ENCODE measurements around the gene RAC2. TPM values are rescaled to one million over a fixed set of nuclear protein-coding genes. Genes with fewer than 3 reads are reported as not detected.
"Not testable (repeated sequence)": the region's sequence is repeated elsewhere in the genome, so short reads cannot be mapped to it uniquely, and the experiment has no call there.

Gene RAC2
- total RNA-seq, 2 experiments from 2014 or later = 498 to 521 TPM

GRCh38 chr22:37260901-37261336, 16.9 kb upstream of the RAC2 start:
- CTCF ChIA-PET = interaction anchor here (0.8 to 3.8 kb wide), 24 partner anchors 9 to 205 kb away, joined by 3 to 48 read pairs (median 4); partner anchors contain the start of genes ELFN2 and RAC2
- POLR2A ChIA-PET = interaction anchor here (0.5 to 1.0 kb wide), 3 partner anchors 17 to 181 kb away, joined by 3 to 4 read pairs (median 3); partner anchors contain the start of gene RAC2

GRCh38 chr22:37260155-37260795, 16.2 kb upstream of the RAC2 start:
- ChIA-PET POLR2A (interaction anchor here (0.9 to 1.0 kb wide), 2 partner anchors 16 to 20 kb away, joined by 3 to 4 read pairs; partner anchors contain the start of gene RAC2), CTCF (interaction anchor here (0.6 to 3.8 kb wide), 25 partner anchors 10 to 206 kb away, joined by 3 to 48 read pairs (median 4); partner anchors contain the start of genes ELFN2 and RAC2)

- CTCF ChIA-PET = interaction anchor here (1.1 to 3.8 kb wide), 10 partner anchors 12 to 199 kb away, joined by 3 to 48 read pairs (median 4); partner anchors contain the start of genes ELFN2 and RAC2
- POLR2A ChIA-PET = interaction anchor here (0.6 kb wide), 1 partner anchor 52 kb away, joined by 4 read pairs; no protein-coding TSS in a partner anchor
These were observed 15.5 kb upstream of the RAC2 start for GRCh38 chr22:37259540-37260029.

- CTCF ChIA-PET = interaction anchor here (1.1 to 3.8 kb wide), 5 partner anchors 11 to 51 kb away, joined by 3 to 48 read pairs (median 4); partner anchors contain the start of gene RAC2
- POLR2A ChIA-PET = interaction anchor here (0.6 kb wide), 2 partner anchors 15 to 53 kb away, joined by 3 to 4 read pairs; partner anchors contain the start of gene RAC2
These were observed 14.8 kb upstream of the RAC2 start for GRCh38 chr22:37258753-37259401.

GRCh38 chr22:37258005-37258752, 14.1 kb upstream of the RAC2 start:
- ChIA-PET CTCF (interaction anchor here (1.5 to 3.8 kb wide), 3 partner anchors 10 to 27 kb away, joined by 4 to 48 read pairs (median 25); partner anchors contain the start of gene RAC2), POLR2A (interaction anchor here (0.6 kb wide), 1 partner anchor 14 kb away, joined by 3 read pairs; the partner anchor contains the start of gene RAC2)

- ChIA-PET POLR2A (no interaction called here), CTCF (interaction anchor here (1.3 kb wide), 1 partner anchor 90 kb away, joined by 3 read pairs; no protein-coding TSS in a partner anchor)
These were observed 12.1 kb upstream of the RAC2 start for GRCh38 chr22:37256075-37256726.

- CTCF ChIA-PET = interaction anchor here (1.3 kb wide), 1 partner anchor 89 kb away, joined by 3 read pairs; no protein-coding TSS in a partner anchor
- POLR2A ChIA-PET = no interaction called here
These were observed 11.5 kb upstream of the RAC2 start for GRCh38 chr22:37255558-37256006.

- CTCF ChIA-PET = interaction anchor here (1.3 kb wide), 1 partner anchor 89 kb away, joined by 3 read pairs; no protein-coding TSS in a partner anchor
- POLR2A ChIA-PET = no interaction called here
These were observed 10.8 kb upstream of the RAC2 start for GRCh38 chr22:37254867-37255233.

- CTCF ChIA-PET = interaction anchor here (0.6 to 1.0 kb wide), 2 partner anchors 11 to 12 kb away, joined by 3 read pairs; no protein-coding TSS in a partner anchor
- POLR2A ChIA-PET = no interaction called here
These were observed 10.3 kb upstream of the RAC2 start for GRCh38 chr22:37254209-37254866.

GRCh38 chr22:37253126-37253660, 9.1 kb upstream of the RAC2 start:
- ChIA-PET CTCF (no interaction called here), POLR2A (no interaction called here)

- CTCF ChIA-PET, POLR2A ChIA-PET: not testable (repeated sequence)
These were observed 7.8 kb upstream of the RAC2 start for GRCh38 chr22:37251836-37252235.

- POLR2A ChIA-PET = no interaction called here
- CTCF ChIA-PET = interaction anchor here (1.1 kb wide), 1 partner anchor 11 kb away, joined by 9 read pairs; no protein-coding TSS in a partner anchor
These were observed 5.9 kb upstream of the RAC2 start for GRCh38 chr22:37249986-37250385.

- ChIA-PET CTCF (interaction anchor here (0.9 to 2.0 kb wide), 4 partner anchors 11 to 138 kb away, joined by 3 to 6 read pairs (median 4); no protein-coding TSS in a partner anchor), POLR2A (no interaction called here)
These were observed 4.2 kb upstream of the RAC2 start for GRCh38 chr22:37248251-37248650.

- CTCF ChIA-PET = interaction anchor here (1.1 to 6.8 kb wide), 5 partner anchors 14 to 44 kb away, joined by 3 to 74 read pairs (median 35); no protein-coding TSS in a partner anchor
- POLR2A ChIA-PET = no interaction called here
These were observed 1.7 kb upstream of the RAC2 start for GRCh38 chr22:37245740-37246139.

- POLR2A ChIA-PET = interaction anchor here (0.7 to 8.6 kb wide), 7 partner anchors 14 to 123 kb away, joined by 3 to 142 read pairs (median 5); no protein-coding TSS in a partner anchor
- CTCF ChIA-PET = interaction anchor here (1.0 to 6.8 kb wide), 8 partner anchors 14 to 389 kb away, joined by 3 to 74 read pairs (median 14); no protein-coding TSS in a partner anchor
These were observed 1.1 kb upstream of the RAC2 start for GRCh38 chr22:37244922-37245722.

GRCh38 chr22:37243402-37244113, 511 bp downstream of the RAC2 start:
- ChIA-PET CTCF (interaction anchor here (0.5 to 6.8 kb wide), 10 partner anchors 10 to 349 kb away, joined by 3 to 74 read pairs (median 6); no protein-coding TSS in a partner anchor), POLR2A (interaction anchor here (0.6 to 8.6 kb wide), 15 partner anchors 9 to 467 kb away, joined by 3 to 142 read pairs (median 4); partner anchors contain the start of genes CYTH4 and IFT27)

Data from activated CD8-positive, alpha-beta memory T cell treated with anti-CD3 and anti-CD28 coated beads for 36 hours (primary cell).